GM19397 (cell line): ENCODE results near the gene GEMIN7.

ENCODE experiments used
- ATAC-seq: cut with Tn5 transposase; IDR thresholded peaks from one replicate; pipeline ENCODE4 v1.9.1; 2021; ENCODE audit warnings: mild to moderate bottlenecking, moderate library complexity; ENCODE audit not compliant: unreplicated experiment

GEMIN7 gene, protein sequence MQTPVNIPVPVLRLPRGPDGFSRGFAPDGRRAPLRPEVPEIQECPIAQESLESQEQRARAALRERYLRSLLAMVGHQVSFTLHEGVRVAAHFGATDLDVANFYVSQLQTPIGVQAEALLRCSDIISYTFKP

DNA sequence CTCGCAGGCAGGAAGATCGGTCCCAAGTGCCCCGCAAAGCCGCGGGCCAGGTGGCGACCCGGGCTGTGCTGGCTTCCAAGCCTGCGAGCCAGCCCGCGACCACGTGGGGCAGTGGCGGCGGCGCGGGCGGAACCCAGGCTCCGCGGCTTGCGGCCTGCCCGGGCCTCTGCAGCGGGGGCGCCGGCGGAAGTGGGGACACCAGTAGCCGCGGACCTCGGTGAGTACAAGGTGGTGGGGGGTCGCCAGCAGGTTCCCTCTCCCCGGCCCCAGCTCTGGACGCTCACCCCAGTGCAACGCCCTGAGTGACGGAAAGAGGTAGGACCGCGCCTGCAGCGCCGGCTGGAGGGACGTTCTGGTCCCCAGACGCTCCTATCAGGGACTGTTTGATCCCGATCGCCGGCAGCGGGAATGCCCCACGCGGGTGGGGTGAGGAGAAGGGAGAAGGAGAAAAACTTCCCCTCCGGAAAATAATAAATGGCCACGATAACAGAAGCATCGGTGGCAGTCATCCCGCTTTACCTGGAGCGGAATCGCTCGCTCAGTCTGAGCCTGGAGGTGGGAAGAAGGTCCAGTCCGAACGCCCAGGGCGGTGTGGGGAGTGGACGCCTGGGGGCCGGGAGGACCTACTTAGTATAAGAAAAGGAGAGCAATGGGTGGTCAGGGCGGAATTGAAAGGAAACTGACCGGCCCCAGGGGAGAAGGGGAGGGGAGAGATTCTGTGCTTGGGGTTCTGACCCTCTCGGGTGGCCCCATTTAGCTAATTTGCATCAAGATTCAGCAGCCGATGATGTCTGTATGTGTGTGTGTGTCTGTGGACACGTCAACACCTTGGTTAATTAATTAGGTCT lies at the start of gene GEMIN7:
GEMIN7 (plus strand) TSS at position 198 of the 848 bp plus-strand sequence. CDS start 10,855 bp downstream, outside the sequence.
- peak; percentile 36 for ATAC-seq

DNA sequence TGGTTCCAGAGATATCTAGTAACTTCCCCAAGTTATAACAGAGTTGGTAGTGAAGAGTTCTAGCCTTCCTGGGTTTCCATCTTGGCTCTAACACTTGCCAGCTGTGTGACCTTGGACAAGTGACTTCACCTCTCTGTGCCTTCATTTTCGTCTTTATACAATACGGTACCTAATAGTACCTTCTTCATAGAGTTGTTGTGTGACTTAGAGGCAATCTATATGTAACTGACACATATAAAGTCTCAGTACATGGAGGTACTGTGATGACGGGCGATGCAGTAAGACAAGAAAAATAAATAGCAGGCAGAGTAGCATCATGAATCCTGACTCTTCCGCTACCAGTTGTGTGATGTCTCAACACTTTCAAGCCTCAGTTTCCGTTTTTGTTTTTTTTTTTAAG lies 48.2 kb upstream of the GEMIN7 start:
- ATAC-seq = no peak

DNA sequence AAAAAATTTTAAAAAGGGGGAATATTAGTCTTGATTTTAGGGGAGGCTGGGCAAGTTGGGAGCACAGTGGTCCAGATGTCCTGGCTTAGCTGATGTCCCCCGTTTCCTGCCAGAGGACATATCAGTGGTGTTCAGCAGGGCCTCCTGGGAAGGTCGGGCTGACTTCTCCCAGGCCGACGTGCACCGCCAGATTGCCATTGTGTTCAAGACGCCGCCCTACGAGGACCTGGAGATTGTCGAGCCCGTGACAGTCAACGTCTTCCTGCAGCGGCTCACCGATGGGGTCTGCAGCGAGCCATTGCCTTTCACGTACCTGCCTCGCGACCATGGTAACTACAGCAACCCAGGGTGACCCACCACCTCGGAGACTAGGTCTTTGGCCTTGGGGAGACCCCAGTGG lies 46.6 kb upstream of the GEMIN7 start:
- no peak for ATAC-seq

DNA sequence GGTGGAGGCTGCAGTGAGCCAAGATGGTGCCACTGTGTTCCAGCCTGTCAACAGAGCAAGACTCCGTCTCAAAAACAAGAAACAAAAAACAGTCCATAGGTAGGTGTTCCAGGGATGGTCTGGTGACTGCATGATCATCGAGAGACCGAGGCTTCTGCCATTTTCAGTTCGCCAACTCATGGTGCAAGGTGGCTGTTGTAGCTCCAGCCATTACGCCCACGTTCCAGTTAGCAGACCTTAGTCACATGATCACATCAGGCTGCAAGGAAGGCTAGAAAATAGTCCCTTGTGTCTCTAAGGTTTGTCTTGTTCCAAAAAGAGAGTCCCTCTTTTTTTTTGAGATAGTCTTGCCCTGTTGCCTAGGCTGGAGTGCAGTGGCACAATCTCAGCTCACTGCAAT lies 43.3 kb upstream of the GEMIN7 start:
- no peak for ATAC-seq

DNA sequence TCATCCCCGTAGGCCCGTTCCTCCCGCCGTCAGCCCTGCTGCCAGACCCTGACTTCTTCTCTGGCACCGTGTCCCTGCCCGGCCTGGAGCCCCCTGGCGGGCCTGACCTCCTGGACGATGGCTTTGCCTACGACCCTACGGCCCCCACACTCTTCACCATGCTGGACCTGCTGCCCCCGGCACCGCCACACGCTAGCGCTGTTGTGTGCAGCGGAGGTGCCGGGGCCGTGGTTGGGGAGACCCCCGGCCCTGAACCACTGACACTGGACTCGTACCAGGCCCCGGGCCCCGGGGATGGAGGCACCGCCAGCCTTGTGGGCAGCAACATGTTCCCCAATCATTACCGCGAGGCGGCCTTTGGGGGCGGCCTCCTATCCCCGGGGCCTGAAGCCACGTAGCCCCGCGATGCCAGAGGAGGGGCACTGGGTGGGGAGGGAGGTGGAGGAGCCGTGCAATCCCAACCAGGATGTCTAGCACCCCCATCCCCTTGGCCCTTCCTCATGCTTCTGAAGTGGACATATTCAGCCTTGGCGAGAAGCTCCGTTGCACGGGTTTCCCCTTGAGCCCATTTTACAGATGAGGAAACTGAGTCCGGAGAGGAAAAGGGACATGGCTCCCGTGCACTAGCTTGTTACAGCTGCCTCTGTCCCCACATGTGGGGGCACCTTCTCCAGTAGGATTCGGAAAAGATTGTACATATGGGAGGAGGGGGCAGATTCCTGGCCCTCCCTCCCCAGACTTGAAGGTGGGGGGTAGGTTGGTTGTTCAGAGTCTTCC lies 41.5 kb upstream of the GEMIN7 start:
- no peak for ATAC-seq

DNA sequence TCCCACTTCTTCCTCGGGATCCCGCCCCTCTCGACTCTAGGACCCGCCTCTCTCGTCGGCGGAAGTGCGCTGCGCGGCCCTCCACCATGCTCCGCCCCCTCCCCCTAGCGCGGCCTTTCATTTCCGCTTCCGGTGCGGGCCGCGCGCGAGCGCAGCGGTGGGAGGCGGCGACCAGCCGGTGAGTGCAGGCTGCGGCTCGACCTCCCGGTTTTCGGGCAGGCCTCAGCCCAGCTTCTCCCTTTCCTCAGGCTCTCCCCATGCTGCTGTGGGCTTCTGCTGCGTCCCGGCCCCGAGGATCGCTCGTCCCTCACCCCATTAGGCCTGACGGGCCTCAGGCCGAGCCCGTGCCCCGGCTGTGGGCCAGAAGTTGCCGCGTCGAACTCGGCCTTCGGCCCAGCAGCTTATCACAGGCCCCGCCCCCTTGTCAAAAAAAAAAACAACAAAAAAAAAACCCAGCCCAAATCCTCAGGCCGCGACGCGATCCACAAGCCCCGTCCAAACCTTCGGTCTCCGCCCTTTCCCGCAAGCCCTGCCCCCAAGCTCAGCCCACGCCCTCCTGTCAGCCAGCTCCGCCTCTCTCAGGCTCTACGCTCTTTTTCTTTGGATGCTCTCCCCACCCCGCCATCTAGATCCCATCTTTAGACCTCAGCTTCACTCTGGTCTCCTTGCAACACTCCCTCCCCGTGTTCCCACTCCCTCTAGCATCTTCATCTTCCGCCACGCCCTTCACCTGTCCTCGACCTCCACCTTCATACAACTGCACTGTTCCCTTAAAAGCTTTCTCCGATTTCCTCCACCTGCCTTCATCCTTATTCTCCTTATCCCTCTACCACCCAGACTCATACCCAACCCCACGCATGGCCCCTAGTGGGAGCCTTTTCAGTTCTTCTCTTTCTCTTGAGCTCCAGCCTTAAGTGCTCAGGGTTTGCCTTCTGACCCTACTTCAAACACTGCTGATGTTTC lies 39.8 kb upstream of the GEMIN7 start, which contains the start of gene CLASRP:
CLASRP (plus strand) TSS at position 115 of the 963 bp plus-strand sequence. CDS start 1,168 bp downstream, outside the sequence.
- ATAC-seq = peak; percentile 89

DNA sequence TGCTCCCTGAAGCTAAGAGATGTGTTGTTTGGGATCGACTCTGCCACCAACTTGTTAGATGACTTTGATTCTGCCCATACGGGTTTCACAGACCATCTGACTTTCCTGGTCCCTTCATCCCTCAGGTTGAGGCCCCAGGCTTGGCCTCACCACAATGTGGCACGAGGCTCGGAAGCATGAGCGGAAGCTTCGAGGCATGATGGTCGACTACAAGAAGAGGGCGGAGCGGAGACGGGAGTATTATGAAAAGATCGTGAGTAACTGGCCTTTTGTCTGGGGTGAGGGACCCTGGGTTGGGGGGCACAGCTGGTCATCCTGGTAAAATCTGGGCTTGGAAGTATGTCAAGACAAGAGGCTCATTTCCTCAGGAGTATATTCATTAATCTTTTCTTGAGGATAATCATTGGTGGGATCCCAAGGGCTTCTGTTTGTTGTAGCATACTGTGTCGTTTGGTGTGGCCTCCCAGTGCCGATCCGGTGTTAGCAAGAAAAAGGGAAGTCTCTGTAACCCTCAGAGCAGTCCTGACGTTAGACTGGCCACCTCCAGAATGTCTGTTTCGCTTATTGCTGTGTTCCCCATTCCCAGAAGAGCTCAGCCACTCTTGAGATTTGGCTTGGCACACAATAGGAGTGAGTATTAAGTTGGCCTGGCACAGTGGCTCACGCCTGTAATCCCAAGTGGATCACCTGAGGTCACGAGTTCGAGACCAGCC lies 38.8 kb upstream of the GEMIN7 start:
- no peak for ATAC-seq

DNA sequence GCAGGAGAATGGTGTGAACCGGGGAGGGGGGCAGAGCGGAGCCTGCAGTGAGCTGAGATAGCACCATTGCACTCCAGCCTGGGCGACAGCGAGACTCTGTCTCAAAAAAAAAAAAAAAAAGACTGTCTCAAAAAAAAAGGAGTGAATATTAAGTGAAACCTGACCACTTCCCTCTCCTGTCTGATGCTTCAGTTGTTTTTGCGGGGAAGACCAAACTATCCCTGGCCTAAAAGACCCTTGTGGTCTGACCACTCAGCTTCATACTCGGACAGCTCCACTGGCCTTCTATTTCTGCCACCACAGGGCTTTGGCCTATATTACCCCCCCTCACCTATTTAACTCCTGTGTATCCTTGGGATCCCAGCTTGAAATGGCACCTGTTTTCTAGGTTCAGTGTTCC lies 37.9 kb upstream of the GEMIN7 start:
- ATAC-seq = no peak

DNA sequence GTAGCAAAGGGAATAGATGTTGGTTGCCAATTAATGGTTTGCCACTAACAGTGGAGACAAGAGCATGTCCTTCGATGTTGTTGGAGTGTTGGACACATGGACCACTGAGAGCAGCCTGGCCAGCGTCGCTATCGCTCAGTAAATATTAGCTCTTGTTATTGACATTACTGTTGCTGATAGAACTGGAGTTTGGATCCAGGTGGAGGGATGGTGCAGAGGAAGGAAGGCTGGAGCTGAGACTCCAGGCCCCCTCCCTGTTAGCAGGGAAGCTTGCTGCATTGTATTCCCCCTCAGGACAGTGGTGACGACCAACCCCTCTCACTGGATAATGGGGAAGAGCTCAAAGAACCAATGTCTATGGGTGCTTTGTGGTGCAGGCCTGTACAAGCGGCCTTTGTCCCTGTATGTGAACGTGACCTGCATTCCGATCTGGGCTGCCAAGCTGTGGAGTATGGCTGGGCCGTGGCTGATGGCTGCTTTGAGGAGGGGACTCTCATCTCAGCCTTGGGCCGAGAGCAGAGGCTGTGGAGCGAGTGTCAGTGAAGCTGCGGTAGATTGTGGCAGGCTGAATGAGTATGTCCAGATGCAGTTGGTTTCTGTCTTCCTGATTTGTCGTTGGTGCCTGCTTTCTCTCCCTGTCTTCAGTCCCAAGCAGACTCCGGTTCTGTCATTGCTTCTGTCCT lies 33.2 kb upstream of the GEMIN7 start:
- no peak for ATAC-seq

DNA sequence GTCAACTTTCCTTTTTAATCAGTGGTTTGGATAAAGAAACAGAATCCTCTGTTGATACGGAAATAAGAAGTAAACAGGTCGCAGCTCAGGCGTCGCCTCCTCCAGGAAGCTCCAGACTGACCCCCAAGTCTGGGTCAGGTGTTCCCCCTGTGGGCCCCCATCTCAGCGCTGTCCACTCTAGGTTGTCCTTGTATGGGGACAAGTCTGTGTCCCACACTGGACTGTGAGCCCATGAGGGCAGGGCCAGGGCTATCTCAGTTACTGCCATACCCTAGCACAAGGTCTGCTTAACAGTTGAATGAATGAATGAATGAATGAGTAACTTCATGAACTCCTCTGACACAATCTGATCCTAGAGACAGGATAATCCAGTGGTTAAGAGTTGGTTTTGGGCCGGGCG lies 32.7 kb upstream of the GEMIN7 start:
- ATAC-seq = no peak

DNA sequence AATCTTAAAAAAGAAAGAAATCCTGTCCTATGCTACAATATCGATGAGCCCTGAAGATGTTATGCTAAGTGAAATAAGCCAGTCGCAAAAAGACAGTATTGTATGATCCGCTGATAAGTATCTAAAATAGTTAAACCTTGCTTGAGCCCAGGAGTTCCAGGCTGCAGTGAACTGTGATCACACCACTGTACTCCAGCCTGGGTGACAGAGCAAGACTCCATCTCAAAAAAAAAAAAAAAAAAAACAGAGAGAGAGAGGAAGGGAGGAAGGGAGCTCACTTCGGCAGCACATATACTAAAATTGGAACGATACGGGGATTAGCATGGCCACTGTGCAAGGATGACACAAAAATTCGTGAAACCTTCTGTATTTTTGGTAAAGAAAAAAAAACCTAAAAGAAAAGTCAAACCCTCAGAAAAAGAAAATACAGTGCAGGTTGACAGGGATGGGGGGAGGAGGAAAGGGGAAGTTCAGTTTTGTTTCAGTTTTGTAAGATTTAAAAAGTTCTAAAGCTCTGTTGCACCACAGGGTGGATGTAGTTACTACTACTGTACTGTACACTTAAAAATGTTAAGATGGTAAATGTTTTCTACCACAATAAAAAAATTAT lies 31.8 kb upstream of the GEMIN7 start:
- no peak for ATAC-seq

DNA sequence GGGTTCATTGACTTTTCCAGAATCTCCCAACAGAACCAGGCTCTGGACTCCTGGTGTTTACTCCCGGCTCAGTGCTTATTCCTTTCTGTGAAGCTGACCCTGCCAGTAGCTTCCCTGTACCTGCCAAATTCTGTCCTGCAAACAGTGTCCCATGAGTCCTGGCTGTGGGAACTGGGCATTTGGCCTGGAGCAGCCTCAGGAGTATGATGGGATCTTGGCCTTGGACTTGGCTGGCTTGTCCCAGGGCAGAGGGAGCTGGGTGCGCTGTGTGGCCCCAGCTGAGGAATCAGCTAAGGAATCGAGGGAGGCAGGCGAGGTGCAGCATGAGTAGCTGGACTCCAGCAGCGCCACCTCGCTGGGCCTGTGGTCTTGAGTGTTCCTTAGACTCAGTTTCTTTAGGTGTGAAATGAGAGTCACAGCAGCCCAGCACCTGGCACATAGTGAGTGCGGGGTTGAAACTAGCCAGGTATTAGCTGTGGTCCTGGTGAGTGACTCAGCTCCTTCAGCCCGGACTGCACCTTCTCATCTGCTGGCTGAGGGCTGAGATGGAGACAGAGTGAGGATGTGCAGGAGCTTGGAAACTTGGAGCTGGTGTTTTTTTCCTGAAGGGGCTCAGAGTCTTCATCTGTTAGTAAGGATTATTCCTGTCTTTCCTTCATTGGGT lies 29.9 kb upstream of the GEMIN7 start:
- ATAC-seq = no peak

DNA sequence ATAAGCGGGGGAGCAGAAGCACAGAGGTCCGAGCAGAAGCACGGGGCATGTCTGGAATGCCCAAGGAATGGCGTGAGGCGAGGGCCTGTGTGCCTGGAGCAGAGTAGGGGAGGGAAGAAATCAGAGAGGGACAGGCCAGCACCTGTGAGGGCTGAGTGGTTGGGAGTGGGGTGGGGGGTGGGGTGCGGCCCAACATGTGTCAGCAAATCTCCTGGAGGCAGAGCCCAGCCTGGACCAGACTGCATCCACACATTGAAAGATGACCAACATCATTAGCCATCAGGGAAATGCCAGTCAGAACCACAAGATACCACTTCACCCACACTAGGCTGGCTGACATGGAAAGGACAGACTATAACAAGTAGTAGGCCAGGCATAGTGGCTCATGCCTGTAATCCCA lies 29.0 kb upstream of the GEMIN7 start:
- no peak for ATAC-seq

DNA sequence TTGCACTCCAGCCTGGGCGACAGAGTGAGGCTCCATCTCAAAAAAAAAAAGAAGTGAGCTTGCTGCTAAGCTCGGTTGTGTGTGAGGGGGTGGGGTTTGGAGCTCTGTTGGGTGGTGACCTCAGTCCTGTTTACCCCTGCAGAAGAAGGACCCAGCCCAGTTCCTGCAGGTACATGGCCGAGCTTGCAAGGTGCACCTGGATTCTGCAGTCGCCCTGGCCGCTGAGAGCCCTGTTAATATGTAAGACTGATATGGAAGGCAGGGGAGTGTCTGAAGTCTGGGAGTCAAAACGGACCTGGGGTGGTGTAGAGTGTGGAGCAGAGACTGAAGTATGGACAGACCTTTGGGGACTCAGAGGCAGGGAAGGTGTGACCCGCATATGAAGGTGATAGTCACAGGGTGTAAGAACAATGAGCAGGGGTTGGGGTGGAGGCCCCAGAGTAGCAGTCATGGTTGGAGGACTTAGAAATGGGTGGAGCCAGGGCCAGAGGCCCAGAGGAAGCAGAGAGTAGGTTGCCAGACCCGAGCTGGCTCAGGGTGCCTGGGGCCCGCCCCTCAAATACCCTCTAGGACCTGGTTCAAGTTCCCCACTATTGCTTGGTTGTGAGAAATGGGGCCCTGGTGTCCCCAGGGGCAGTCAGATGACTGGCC lies 27.0 kb upstream of the GEMIN7 start:
- no peak for ATAC-seq

DNA sequence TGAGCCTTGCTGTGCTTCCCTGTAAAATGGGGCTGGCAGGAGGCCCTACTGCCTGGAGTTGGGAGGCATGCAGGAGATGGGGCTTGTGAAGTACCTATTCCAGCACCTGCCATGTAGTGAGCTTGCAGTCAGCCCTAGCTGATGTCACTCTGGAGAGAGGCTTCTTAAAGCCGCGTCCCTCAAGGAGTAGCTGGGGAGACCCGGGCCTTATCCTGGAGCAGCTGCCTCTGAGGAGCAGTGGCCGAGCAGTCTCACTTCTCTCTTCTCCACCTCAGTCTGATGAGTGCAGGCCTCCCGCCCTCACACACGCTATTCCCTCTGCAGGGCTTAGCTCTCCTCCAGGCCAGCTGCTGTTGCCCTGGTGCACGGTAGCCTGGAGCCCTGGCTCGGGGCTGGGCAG lies 22.2 kb upstream of the GEMIN7 start:
- ATAC-seq = no peak

DNA sequence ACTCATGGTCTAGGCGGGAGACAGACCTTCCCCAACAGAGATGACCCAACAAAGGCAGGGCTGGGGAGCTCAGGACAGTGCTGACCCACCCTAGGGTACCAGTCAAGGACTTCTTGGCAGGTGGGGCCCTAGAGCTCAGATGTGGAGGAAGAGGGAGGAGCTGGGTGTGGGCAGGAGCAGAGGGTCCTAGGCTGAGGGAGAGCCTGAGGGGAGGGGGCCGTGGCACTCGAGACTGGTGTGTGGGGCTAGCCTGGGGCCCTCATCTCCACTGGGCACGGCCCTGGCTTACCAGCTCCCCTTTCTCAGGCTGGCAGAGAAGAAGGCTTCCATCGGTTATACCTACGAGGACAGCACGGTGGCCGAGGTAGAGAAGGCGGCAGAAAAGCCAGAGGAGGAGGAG lies 21.6 kb upstream of the GEMIN7 start:
- no peak for ATAC-seq

DNA sequence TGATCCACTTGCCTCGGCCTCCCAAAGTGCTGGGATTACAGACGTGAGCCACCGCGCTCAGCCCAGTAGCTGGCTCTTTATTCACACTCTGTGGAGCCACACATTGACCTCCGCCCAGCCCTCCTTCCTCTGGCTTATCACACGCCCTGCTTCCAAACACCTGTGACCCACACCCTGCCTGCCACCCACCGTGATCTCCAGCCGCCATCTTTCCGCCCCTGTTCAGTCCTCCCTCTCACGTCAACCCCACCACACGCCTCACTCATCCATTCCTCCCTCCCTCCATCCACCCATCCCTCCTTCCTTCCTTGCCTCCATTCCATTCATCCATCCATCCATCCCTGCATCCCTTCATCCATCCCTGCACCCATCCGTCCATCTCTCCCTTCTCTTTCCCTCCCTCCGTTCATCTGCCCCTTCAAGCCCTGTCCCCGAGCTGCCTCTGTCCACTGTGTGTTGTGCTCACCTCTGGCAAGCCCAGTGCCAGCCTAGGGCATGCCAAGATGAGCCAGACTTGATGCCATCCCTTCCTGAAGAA lies 20.4 kb upstream of the GEMIN7 start:
- no peak for ATAC-seq
